Duodenal mucosa (tissue), 2 donors: ENCODE data around the gene NAA11.
"Not testable (repeated sequence)": the region's sequence is repeated elsewhere in the genome, so short reads cannot be mapped to it uniquely, and the experiment has no call there.

Experiments
- H3K27ac ChIP-seq: one replicate; pipeline ENCODE4 v1.7.0; 2013; ENCODE audit warnings: low read depth, low read length
- H3K27me3 ChIP-seq, 2 donors: one replicate each; pipeline ENCODE4 v1.7.0; 2013; ENCODE audit warnings: low read length in 2 of 2, control low read depth in 1 of 2; ENCODE audit not compliant: insufficient read depth in 2 of 2, control insufficient read depth in 1 of 2
- H3K36me3 ChIP-seq, 2 donors: one replicate each; pipeline ENCODE4 v1.7.0; 2013; ENCODE audit warnings: low read length in 2 of 2, control low read depth in 1 of 2; ENCODE audit not compliant: insufficient read depth in 2 of 2, control insufficient read depth in 1 of 2
- H3K4me1 ChIP-seq, 2 donors: one replicate each; pipeline ENCODE4 v1.7.0; 2013; ENCODE audit warnings: low read length in 2 of 2, control low read depth in 1 of 2; ENCODE audit not compliant: insufficient read depth in 2 of 2, control insufficient read depth in 1 of 2
- H3K4me3 ChIP-seq, 2 donors: one replicate each; pipeline ENCODE4 v1.7.0; 2013; ENCODE audit warnings: low read length in 2 of 2, low read depth in 1 of 2
- H3K9ac ChIP-seq, 2 donors: one replicate each; pipeline ENCODE4 v1.7.0; 2013; ENCODE audit warnings: low read length in 2 of 2, low read depth in 1 of 2
- H3K9me3 ChIP-seq, 2 donors: one replicate each; pipeline ENCODE4 v1.7.0; 2013; ENCODE audit warnings: low read length in 2 of 2, control low read depth in 1 of 2; ENCODE audit not compliant: control insufficient read depth in 1 of 2

NAA11 gene

DNA sequence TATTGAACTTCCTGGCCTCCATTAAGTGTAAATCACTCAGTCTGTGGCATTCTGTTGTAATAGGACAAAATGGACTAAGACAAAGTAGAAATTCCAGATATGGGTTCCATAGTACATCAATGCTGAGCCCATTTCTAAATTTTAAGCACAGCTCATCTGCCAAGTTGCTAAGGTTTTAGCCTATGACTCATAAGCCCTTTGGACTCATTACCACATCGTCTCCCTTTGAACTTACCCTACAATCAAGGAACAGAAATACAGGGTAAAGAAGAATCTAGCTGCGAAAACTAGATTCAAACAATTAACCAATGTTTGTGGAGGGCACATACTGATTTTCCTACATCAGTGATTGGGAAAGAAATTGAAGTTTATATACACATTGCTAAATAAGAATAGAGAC, 31.8 kb downstream of the NAA11 start:
- Histone ChIP-seq H3K27me3 (no peaks in the 10 kb centered on the region), H3K4me3 (no peak overlapping the region), H3K9ac (no peak overlapping the region), H3K27ac (no peak overlapping the region), H3K36me3 (no peaks in the 10 kb centered on the region), H3K4me1 (no peaks in the 10 kb centered on the region), H3K9me3 (no peaks in the 10 kb centered on the region)

DNA sequence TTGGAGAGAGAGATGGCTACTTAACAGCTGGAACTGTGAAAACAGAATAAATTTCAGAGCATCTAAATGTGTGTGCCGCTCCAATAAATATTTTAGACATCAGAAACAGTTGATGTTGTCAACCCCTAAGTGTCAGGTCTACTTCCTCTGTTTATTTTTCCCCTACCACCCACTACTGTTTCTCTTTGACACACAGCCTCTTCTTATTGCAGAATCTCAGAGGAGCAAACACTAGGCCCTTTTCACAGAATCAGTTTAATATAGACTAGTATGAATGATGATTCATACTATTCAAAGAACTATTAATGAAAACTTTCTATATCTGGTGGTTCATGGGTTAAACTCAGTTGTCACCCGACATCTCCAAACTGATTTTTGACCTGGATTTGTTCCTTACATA, 33.9 kb downstream of the NAA11 start:
- no peaks in the 10 kb centered on the region for H3K9me3 ChIP-seq
- no peak overlapping the region for H3K9ac ChIP-seq
- H3K36me3 ChIP-seq, result no peaks in the 10 kb centered on the region
- no peak overlapping the region for H3K27ac ChIP-seq
- H3K4me1 ChIP-seq, result no peaks in the 10 kb centered on the region
- no peak overlapping the region for H3K4me3 ChIP-seq
- no peaks in the 10 kb centered on the region for H3K27me3 ChIP-seq

DNA sequence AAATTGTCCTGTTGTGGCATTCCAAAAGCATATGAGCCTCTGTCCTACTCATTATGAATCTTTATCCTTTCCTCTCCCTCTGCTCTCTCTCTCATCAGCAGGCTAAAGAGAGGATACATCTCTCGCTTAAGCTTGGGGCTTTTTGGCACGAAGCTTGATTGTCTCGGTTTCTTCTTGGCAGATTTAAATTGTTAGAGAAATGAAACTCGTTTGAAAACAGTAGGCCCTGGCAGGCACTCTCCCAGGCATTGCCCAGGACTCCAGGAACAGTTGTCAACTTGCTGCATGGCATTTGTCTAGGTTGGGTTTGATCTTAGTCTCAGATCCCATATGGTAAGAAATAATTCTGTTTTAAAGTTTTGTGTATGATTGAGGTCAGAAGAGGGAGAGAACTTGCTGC, 35.5 kb downstream of the NAA11 start:
- no peak overlapping the region for H3K9ac ChIP-seq
- H3K4me3 ChIP-seq, result no peak overlapping the region
- no peaks in the 10 kb centered on the region for H3K27me3 ChIP-seq
- H3K36me3 ChIP-seq, result no peaks in the 10 kb centered on the region
- no peak overlapping the region for H3K27ac ChIP-seq
- H3K4me1 ChIP-seq, result no peaks in the 10 kb centered on the region
- no peaks in the 10 kb centered on the region for H3K9me3 ChIP-seq

DNA sequence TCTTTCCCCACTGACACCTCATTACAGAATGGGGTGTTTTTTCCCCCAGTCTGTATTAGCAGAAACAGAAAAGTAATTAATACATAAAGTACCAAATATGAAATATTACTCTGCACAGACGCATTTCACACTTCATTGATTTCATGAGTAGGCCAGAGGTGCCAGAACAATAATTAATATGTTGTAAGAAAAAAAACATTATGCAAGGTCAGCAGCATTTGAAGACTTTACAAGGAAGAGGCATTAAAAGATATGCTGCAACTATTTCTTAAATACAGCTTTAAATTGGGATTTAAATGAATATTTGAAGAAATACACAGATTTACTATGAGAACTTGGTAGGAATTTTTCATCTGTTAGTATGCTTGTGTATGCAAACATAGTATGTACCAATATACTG, 37.7 kb downstream of the NAA11 start:
- no peaks in the 10 kb centered on the region for H3K36me3 ChIP-seq
- H3K4me1 ChIP-seq, result no peaks in the 10 kb centered on the region
- H3K4me3 ChIP-seq, result no peak overlapping the region
- no peak overlapping the region for H3K27ac ChIP-seq
- no peaks in the 10 kb centered on the region for H3K9me3 ChIP-seq
- no peaks in the 10 kb centered on the region for H3K27me3 ChIP-seq
- H3K9ac ChIP-seq, result no peak overlapping the region

DNA sequence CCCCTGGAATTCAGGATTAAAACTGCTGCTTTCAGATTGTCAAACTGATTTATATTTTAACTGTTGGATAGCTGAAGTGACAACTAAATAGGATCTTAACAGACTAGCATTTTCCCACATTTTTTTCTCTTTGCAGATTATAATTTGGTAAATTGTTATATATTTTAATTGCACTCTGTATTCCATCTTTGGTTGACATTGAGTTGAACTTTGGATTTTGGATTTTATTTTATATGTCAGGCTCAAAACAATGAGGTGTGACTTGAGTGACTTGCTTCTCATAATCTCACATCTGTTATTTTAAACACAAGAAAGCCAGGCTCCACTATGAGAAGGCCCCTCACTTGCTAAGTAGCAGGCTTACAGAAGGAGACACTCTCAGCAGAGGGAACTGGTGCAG, 38.1 kb downstream of the NAA11 start:
- H3K36me3 ChIP-seq, result no peaks in the 10 kb centered on the region

DNA sequence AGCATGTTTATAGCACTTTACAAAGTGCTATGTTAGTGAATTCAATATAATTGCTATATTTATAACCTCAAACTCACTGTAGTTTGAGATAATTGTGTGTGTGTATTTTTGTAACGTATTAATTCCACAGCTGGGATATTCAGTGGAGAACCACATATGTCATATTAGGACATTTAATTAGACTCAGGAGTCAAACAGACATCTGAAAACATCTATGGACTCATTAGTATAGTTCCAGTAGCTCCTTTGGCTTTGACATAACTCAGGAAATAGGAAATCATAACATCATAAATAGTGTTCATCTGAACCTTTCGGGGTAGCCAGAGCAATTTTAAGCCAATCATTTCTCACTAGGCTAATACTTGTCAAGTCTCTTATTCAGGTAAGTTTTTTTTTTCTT, 38.8 kb downstream of the NAA11 start:
- Histone ChIP-seq H3K4me3 (no peak overlapping the region), H3K36me3 (no peaks in the 10 kb centered on the region), H3K27ac (no peak overlapping the region), H3K9ac (no peak overlapping the region), H3K9me3 (no peaks in the 10 kb centered on the region), H3K27me3 (no peaks in the 10 kb centered on the region), H3K4me1 (no peaks in the 10 kb centered on the region)

More for the DNA sequence above, 38.1 kb downstream of the NAA11 start:
- Histone ChIP-seq H3K27me3 (no peaks in the 10 kb centered on the region), H3K9me3 (no peaks in the 10 kb centered on the region), H3K9ac (no peak overlapping the region), H3K4me1 (no peaks in the 10 kb centered on the region), H3K4me3 (no peak overlapping the region), H3K27ac (no peak overlapping the region)

DNA sequence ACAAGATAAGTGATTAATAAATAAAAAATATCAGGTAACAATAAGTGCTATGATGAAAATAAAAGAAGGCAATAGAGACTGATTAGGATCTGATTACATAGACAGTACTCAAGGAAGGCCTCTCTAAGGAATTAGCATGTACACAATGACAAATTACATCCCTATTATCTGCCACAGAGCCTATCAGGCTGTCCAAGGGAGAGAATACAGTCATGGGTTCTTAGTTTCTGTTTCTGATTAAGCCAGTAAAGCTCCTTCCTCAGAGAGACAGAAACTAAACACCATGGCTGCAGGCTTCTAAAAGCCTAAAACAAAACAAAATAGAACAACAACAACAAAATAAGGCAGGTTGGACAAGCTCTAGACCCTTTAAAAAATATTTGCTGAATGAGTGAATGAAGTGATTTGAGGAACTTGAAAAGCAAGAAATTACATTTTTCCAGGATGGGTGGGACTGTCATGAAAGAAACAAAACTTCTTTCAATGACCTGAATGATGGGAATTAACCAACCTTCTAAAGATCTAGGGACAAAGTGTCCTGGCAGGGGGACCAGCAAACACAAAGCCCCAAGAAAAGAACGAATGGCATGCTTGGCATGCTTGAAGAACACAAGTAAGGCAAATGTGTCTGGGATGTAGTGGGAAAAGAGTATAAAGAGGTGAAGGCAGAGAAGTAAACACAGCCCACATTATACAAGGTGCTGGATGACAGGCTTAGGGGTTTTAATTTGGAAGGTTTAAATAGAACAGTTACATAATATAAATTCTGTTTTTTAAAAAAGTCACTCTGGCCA, 44.1 kb downstream of the NAA11 start:
- Histone ChIP-seq H3K36me3 (no peaks in the 10 kb centered on the region), H3K4me1 (no peaks in the 10 kb centered on the region), H3K4me3 (no peak overlapping the region), H3K27ac (no peak overlapping the region), H3K9me3 (no peaks in the 10 kb centered on the region), H3K27me3 (no peaks in the 10 kb centered on the region), H3K9ac (no peak overlapping the region)

DNA sequence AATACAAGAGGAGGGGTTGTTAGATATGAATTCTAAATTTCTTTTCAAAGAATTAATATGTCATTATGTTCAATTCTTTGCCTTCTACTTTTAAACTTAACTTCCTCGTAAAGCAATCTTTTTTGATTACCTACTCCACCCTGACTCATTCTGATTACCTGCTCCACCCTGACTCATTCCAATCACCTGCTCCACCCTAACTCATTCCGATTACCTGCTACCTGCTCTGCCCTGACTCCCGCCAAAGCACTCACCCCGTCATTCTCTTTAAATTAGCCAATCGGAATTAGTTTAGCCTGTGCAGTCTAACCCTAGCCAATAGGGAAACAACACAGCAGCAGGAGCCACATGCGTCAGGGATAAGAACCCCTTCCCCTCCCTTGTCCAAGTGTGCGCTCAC, 48.4 kb downstream of the NAA11 start:
- not testable (repeated sequence) for H3K9ac ChIP-seq, H3K27ac ChIP-seq, H3K4me1 ChIP-seq, H3K27me3 ChIP-seq, H3K4me3 ChIP-seq, H3K9me3 ChIP-seq, H3K36me3 ChIP-seq

DNA sequence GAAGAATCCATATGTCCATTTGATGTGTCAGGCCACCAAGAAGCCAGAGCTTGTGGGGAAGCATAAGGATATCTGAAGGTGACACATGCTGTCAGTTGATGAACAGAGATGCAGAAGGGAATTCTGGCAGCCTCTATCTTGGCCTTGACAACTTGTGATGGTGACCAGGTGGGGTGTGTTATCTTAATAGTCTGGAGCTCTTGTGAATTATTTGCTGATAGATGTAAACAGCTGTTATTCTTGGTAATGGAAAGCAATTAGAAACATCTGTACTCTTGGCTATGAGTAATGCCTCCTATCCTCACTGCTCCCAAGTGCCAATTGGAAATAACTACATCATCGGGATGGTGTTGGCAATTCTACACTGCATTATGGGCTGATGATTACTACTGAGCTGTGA, 51.9 kb downstream of the NAA11 start:
- Histone ChIP-seq H3K9ac (no peak overlapping the region), H3K27me3 (no peaks in the 10 kb centered on the region), H3K9me3 (no peaks in the 10 kb centered on the region), H3K4me3 (no peak overlapping the region), H3K36me3 (no peaks in the 10 kb centered on the region), H3K4me1 (no peaks in the 10 kb centered on the region), H3K27ac (no peak overlapping the region)

DNA sequence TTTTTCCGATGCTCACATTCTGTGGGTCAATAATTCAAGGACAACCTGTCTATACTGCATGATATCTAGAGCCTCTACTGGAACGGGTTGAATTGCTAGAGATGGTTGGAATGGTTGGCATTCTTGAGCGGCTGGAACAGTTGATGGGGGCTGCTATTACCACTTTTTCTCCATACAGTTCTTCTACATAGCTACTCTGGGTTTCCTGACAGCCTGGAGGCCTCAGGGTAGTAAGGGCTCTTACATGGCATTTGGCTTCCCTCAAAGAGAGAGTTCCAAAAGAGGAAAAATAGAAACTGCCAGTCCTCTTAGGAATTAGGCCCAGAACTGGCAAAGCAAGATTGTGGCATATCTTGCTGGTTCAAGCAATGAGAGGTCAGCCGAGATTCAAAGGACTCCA, 53.1 kb downstream of the NAA11 start:
- no peak overlapping the region for H3K9ac ChIP-seq
- H3K27ac ChIP-seq, result no peak overlapping the region
- no peaks in the 10 kb centered on the region for H3K36me3 ChIP-seq

DNA sequence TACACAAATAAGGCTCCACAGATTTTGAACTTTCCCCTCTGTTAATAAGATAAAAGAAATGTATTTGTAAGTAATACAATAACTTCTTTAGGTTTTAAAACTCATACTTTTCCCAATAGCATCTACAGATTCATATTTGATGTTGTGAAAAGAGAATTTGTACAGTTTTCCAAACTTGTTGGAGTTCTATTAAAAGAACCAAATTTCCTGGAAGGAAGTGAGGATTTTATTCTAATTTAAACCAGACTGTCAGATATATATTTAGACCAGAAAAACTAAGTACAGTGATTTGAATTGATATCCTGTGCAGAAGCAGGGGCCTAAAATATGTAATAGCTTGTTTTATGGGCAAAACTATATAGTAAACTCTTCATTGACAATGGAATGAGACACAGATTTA, 53.7 kb downstream of the NAA11 start:
- H3K9me3 ChIP-seq, result no peaks in the 10 kb centered on the region
- no peaks in the 10 kb centered on the region for H3K27me3 ChIP-seq
- H3K36me3 ChIP-seq, result no peaks in the 10 kb centered on the region
- H3K9ac ChIP-seq, result no peak overlapping the region
- H3K4me1 ChIP-seq, result no peaks in the 10 kb centered on the region
- H3K4me3 ChIP-seq, result no peak overlapping the region
- no peak overlapping the region for H3K27ac ChIP-seq

More for the DNA sequence above, 53.1 kb downstream of the NAA11 start:
- Histone ChIP-seq H3K4me3 (no peak overlapping the region), H3K4me1 (no peaks in the 10 kb centered on the region), H3K9me3 (no peaks in the 10 kb centered on the region), H3K27me3 (no peaks in the 10 kb centered on the region)
